Pancreas (tissue), 10 donors: ENCODE data around the gene PHC1. TPM values are rescaled to one million over a fixed set of nuclear protein-coding genes. Genes with fewer than 3 reads are reported as not detected.

Experiments
- ATAC-seq, 4 donors: fragments of 200-7000 bp; cut with Tn5 transposase; one replicate each; pipeline versions ENCODE4 v1.8.0 to v1.9.1; 2020; ENCODE audit warnings: mild to moderate bottlenecking in 4 of 4, moderate library complexity in 4 of 4
- DNase-seq, 6 donors: peaks; one replicate each; pipeline ENCODE4 v3.0.0-alpha.2; 2020
- FAIRE-seq: peaks from 2 replicates; lab custom pipeline; 2012; peaks lifted over from hg19 to GRCh38; lab: Jason Lieb, UNC
- H3K27ac ChIP-seq, 4 donors: fragments of 200-600 bp; sonication (generic); 1 replicate in 3 of 4; 2 replicates in 1 of 4; pipeline versions ENCODE4 v1.5.0 to v1.8.0; 2020
- H3K27me3 ChIP-seq, 4 donors: fragments of 200-600 bp; one replicate each; pipeline ENCODE4 v1.8.0; 2021
- H3K36me3 ChIP-seq, 3 donors: fragments of 200-600 bp; sonication (generic) in 1 of 3; one replicate each; pipeline versions ENCODE4 v1.5.0 to v1.8.0; 2020 to 2021
- H3K4me1 ChIP-seq, 3 donors: fragments of 200-600 bp; one replicate each; pipeline ENCODE4 v1.8.0; 2021
- H3K4me3 ChIP-seq, 4 donors: fragments of 200-600 bp; sonication (generic) in 2 of 4; one replicate each; pipeline versions ENCODE4 v1.5.0 to v1.8.0; 2020 to 2021
- H3K9me3 ChIP-seq, 4 donors: fragments of 200-600 bp; one replicate each; pipeline ENCODE4 v1.8.0; 2021
- WGBS, 2 donors: extraction: QIAGEN DNeasy Blood & Tissue Kit; methylation state at CpG; one replicate each; pipeline ENCODE4 v1.1.7; 2013; 5-methylcytosine and 5-hydroxymethylcytosine counted together
- intact Hi-C, 3 donors: fragments of 100-400 bp; cut with DNase I; formaldehyde crosslinking; loops; one replicate each; pipeline versions ENCODE4 v1.11.1 to v1.14.2; 2022
- polyA plus RNA-seq, 2 donors: library from polyadenylated mRNA; stranded (reverse); fragments of 200-250 nt; gene quantifications; one replicate each; pipeline ENCODE4 v1.2.3, GENCODE V29; 2013
- total RNA-seq, 6 donors: library from RNA; stranded (reverse); fragmentation: NEBNext Ultra II Directional in 4 of 6; extraction: Animal tissue kit (Norgen Biotek cat#: 25700) in 4 of 6; gene quantifications; one replicate each; pipeline versions ENCODE4 v1.2.1 to v1.2.4, GENCODE V29; 2021 to 2023
- TF ChIP-seq, protein P1 (sequence below), 4 donors: fragments of 200-600 bp; sonication (generic) in 3 of 4; IDR thresholded peaks; one replicate each; pipeline versions ENCODE4 v1.5.0 to v1.8.0; 2021; ENCODE audit warnings: antibody characterized with exemption in 4 of 4
- donor health status: healthy with polysubstance abuse.
- donor health status: DM: no; HTN: no; CAD: no; lungs with moderate emphysema.
- donor health status: DM: no; HTN: no; CAD: no.
- donor health status: control.
- donor health status: control.
- donor health status: Bipolar disorder and iron deficiency.
- donor health status: DM: yes; HTN: yes; CAD: no.
- donor health status: DM: no; HTN: no; CAD: no.
- donor health status: DM: no; HTN: no; CAD: no.
- donor health status: DM: yes; HTN: yes; CAD: no.

PHC1 gene
- total and polyA plus RNA-seq, 8 donors: 15.8 to 45.1 (median 19.5) TPM

- Histone ChIP-seq H3K27ac (no peak overlapping the region), H3K27me3 (no peaks in the 10 kb centered on the region), H3K9me3 (no peaks in the 10 kb centered on the region), H3K4me3 (no peak overlapping the region), H3K4me1 (no peaks in the 10 kb centered on the region), H3K36me3 (no peaks in the 10 kb centered on the region)
- TF ChIP-seq, protein P1, sequence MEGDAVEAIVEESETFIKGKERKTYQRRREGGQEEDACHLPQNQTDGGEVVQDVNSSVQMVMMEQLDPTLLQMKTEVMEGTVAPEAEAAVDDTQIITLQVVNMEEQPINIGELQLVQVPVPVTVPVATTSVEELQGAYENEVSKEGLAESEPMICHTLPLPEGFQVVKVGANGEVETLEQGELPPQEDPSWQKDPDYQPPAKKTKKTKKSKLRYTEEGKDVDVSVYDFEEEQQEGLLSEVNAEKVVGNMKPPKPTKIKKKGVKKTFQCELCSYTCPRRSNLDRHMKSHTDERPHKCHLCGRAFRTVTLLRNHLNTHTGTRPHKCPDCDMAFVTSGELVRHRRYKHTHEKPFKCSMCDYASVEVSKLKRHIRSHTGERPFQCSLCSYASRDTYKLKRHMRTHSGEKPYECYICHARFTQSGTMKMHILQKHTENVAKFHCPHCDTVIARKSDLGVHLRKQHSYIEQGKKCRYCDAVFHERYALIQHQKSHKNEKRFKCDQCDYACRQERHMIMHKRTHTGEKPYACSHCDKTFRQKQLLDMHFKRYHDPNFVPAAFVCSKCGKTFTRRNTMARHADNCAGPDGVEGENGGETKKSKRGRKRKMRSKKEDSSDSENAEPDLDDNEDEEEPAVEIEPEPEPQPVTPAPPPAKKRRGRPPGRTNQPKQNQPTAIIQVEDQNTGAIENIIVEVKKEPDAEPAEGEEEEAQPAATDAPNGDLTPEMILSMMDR (IDR thresholded peaks at IDR 0.05): no peak
- DNase-seq: no peak
- ATAC-seq: no peak
- FAIRE-seq: no peak
- intact Hi-C loops: no loop called here
- 34 to 58% methylated on average over 2 of the region's 2 CpGs for WGBS, 2 donors
These were observed 55.6 kb downstream of the PHC1 start for GRCh38 chr12:8969861-8970411.

DNA sequence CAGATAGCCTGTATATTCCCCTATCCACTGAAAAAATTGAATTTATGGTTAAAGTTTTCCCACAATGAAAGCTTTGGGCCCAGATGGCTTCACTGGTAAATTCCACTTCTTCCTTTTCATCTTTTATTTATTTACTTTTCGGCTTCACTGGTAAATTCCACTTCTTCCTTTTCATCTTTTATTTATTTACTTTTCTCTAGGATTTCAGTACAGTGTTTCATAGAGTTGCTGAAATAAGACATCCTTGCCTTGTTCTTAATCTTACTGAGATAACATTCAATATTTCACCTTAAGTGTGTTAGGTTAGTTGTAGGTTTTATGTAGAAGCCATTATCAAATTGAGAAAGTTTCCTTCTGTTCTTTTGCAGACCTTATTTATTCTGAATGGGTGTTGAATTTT is 56.1 kb downstream of the PHC1 start:
- WGBS, 2 donors: 60 to 71% methylated on average over 1 of the region's 1 CpG
- ATAC-seq (no peak), FAIRE-seq (no peak), DNase-seq (no peak)
- TF ChIP-seq, protein P1 (IDR thresholded peaks at IDR 0.05): no peak
- Histone ChIP-seq H3K9me3 (no peaks in the 10 kb centered on the region), H3K4me1 (no peaks in the 10 kb centered on the region), H3K36me3 (no peaks in the 10 kb centered on the region), H3K27ac (no peak overlapping the region), H3K27me3 (no peaks in the 10 kb centered on the region), H3K4me3 (no peak overlapping the region)
- intact Hi-C loops: no loop called here

DNA sequence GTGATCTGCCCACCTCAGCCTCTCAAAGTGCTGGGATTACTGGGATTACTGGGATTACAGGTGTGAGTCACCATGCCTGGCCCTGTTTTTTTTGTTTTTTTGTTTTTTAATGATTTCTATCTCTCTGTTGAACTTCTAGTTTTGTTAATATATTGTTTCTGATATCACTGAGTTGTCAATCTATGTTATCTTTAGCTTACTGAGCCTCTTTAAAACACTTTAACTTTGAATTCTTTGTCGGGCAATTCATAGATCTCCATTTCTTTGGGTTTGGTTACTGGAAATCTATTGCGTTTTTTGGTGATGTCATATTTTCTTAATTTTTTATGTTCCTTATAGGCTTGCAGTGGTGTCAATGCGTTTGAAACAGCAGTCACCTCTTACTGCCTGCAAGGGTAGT is 65.8 kb downstream of the PHC1 start:
- FAIRE-seq: no peak
- Histone ChIP-seq H3K27me3 (no peaks in the 10 kb centered on the region), H3K9me3 (no peaks in the 10 kb centered on the region), H3K36me3 (no peaks in the 10 kb centered on the region), H3K4me3 (no peak overlapping the region), H3K4me1 (no peaks in the 10 kb centered on the region), H3K27ac (no peak overlapping the region)
- TF ChIP-seq, protein P1 (IDR thresholded peaks at IDR 0.05): no peak
- WGBS, 2 donors: 83 to 86% methylated on average over 3 of the region's 3 CpGs
- intact Hi-C loops: no loop called here
- ATAC-seq: no peak
- DNase-seq: no peak

GRCh38 chr12:8985213-8985754 is 71.0 kb downstream of the PHC1 start:
- Histone ChIP-seq H3K27ac (no peak overlapping the region), H3K4me3 (no peak overlapping the region), H3K9me3 (no peaks in the 10 kb centered on the region), H3K36me3 (no peaks in the 10 kb centered on the region), H3K27me3 (no peaks in the 10 kb centered on the region), H3K4me1 (no peaks in the 10 kb centered on the region)
- ATAC-seq (no peak), FAIRE-seq (no peak), DNase-seq (no peak)
- intact Hi-C loops: no loop called here
- WGBS, 2 donors: 84 to 91% methylated on average over 1 of the region's 1 CpG
- TF ChIP-seq, protein P1 (IDR thresholded peaks at IDR 0.05): no peak

- Histone ChIP-seq H3K27me3 (no peaks in the 10 kb centered on the region), H3K4me3 (no peak overlapping the region), H3K9me3 (no peaks in the 10 kb centered on the region), H3K27ac (no peak overlapping the region), H3K4me1 (no peaks in the 10 kb centered on the region), H3K36me3 (no peaks in the 10 kb centered on the region)
- no peak for FAIRE-seq
- DNase-seq: no peak
- TF ChIP-seq, protein P1 (IDR thresholded peaks at IDR 0.05): no peak
- intact Hi-C loops: no loop called here
- no peak for ATAC-seq
These were observed 72.9 kb downstream of the PHC1 start for GRCh38 chr12:8987163-8987562.
